HG03097 (cell line): Measurements from ENCODE around the gene RAI1.

Experiments
- ATAC-seq: cut with Tn5 transposase; IDR thresholded peaks from one replicate; pipeline ENCODE4 v1.9.1; 2021; ENCODE audit not compliant: unreplicated experiment, low FRiP score

The RAI1 gene

GRCh38 chr17:17837380-17837821 is 156.1 kb downstream of the RAI1 start:
- no peak for ATAC-seq

GRCh38 chr17:17837966-17838962 is 157.0 kb downstream of the RAI1 start:
- no peak for ATAC-seq

- ATAC-seq = peak; percentile 30
Observed at GRCh38 chr17:17839791-17840707, 158.8 kb downstream of the RAI1 start.

- ATAC-seq = no peak
Observed at GRCh38 chr17:17840751-17841591, 159.7 kb downstream of the RAI1 start.

- no peak for ATAC-seq
Observed at GRCh38 chr17:17841601-17842025, 160.4 kb downstream of the RAI1 start.

GRCh38 chr17:17842111-17842876 is 161.0 kb downstream of the RAI1 start:
- ATAC-seq = no peak

- ATAC-seq = no peak
Observed at GRCh38 chr17:17843096-17843495, 161.8 kb downstream of the RAI1 start.

GRCh38 chr17:17844079-17844478 is 162.8 kb downstream of the RAI1 start:
- no peak for ATAC-seq

GRCh38 chr17:17844500-17844899 is 163.2 kb downstream of the RAI1 start:
- no peak for ATAC-seq

- ATAC-seq = no peak
Observed at GRCh38 chr17:17845046-17845775, 164.0 kb downstream of the RAI1 start.

GRCh38 chr17:17846003-17846402 is 164.7 kb downstream of the RAI1 start:
- no peak for ATAC-seq

GRCh38 chr17:17846645-17847044 is 165.4 kb downstream of the RAI1 start:
- ATAC-seq = no peak

- ATAC-seq = no peak
Observed at GRCh38 chr17:17847118-17847689, 165.9 kb downstream of the RAI1 start.

- ATAC-seq = no peak
Observed at GRCh38 chr17:17847726-17848125, 166.5 kb downstream of the RAI1 start.

GRCh38 chr17:17848311-17849082 is 167.2 kb downstream of the RAI1 start:
- ATAC-seq = no peak

- no peak for ATAC-seq
Observed at GRCh38 chr17:17849147-17849820, 168.0 kb downstream of the RAI1 start.

- no peak for ATAC-seq
Observed at GRCh38 chr17:17849845-17850373, 168.7 kb downstream of the RAI1 start.
